GM12878 (cell line): ENCODE measurements around the gene RFFL.

Source experiments
- EZH2 ChIP-seq: IDR thresholded peaks from 2 replicates; pipeline ENCODE4 v1.6.1; 2012; ENCODE audit warnings: low read depth, mild to moderate bottlenecking, control low read depth, inconsistent platforms, low read length, borderline replicate concordance; ENCODE audit not compliant: control insufficient read depth
- MTA2 ChIP-seq: fragments of 450-650 bp; IDR thresholded peaks from 2 replicates; pipeline ENCODE4 v1.6.1; 2016; ENCODE audit warnings: low read depth, mild to moderate bottlenecking, moderate library complexity
- POLR2A ChIP-seq: IDR thresholded peaks from 2 replicates; pipeline ENCODE4 v1.6.1; 2011; ENCODE audit warnings: low read depth, mild to moderate bottlenecking, low read length
- SMAD5 ChIP-seq: IDR thresholded peaks from 2 replicates; pipeline ENCODE4 v1.6.1; 2016; ENCODE audit warnings: antibody characterized with exemption, low read depth
- TF ChIP-seq, protein P1 (sequence below), 3 experiments: IDR thresholded peaks in 2 of 3; conservative IDR thresholded peaks in 1 of 3; 2 replicates each; pipeline ENCODE4 v1.5.1; 2011; ENCODE audit warnings: low read depth in 3 of 3, low read length in 3 of 3, mild to moderate bottlenecking in 3 of 3, control low read depth in 2 of 3, moderate library complexity in 2 of 3, inconsistent platforms in 1 of 3, mixed read lengths in 1 of 3; ENCODE audit not compliant: control insufficient read depth in 2 of 3, insufficient read depth in 1 of 3; ENCODE audit errors: extremely low read depth in 1 of 3

DNA sequence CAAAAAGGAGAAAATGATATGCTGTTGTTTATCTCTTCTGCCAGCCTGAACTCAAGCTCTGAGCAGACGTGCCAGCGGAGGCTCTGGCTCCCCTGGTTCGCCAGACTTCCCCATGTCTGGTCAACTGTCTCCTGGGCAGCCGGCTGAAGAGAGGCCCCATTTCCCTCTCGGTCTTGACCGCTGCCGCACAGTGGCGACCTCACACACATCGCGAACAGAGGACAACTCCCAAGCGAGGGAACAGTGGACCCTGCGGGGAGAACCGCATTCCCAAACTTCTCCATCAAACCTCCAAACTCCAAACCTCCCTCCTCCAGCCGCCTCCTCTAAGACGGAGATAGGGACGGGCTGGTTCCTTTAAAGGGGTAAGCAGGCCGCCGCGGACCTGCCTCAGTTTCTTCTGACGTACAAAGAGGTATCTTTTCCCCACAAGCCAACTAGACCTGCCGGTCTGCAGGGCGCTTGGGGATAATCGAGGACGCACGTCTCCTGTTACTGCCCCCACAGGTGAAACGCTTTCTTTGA is 24.9 kb upstream of the RFFL start:
- peak; percentile 81 for TF ChIP-seq POLR2A
- TF ChIP-seq, protein P1, sequence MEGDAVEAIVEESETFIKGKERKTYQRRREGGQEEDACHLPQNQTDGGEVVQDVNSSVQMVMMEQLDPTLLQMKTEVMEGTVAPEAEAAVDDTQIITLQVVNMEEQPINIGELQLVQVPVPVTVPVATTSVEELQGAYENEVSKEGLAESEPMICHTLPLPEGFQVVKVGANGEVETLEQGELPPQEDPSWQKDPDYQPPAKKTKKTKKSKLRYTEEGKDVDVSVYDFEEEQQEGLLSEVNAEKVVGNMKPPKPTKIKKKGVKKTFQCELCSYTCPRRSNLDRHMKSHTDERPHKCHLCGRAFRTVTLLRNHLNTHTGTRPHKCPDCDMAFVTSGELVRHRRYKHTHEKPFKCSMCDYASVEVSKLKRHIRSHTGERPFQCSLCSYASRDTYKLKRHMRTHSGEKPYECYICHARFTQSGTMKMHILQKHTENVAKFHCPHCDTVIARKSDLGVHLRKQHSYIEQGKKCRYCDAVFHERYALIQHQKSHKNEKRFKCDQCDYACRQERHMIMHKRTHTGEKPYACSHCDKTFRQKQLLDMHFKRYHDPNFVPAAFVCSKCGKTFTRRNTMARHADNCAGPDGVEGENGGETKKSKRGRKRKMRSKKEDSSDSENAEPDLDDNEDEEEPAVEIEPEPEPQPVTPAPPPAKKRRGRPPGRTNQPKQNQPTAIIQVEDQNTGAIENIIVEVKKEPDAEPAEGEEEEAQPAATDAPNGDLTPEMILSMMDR (IDR thresholded peaks at IDR 0.05 in 2 of 3, conservative IDR thresholded peaks at IDR 0.05 in 1 of 3; ENCODE audit: control insufficient read depth in 2 of 3, extremely low read depth in 1 of 3, insufficient read depth in 1 of 3, low read depth in 3 of 3, low read length in 3 of 3), result peak in 2 of 3 experiments; percentile 2 to 26; a peak in 3 of 6 replicates
- TF ChIP-seq MTA2, result peak; percentile 60; the same call in 1 of the 2 replicates
- no peak for TF ChIP-seq EZH2
- TF ChIP-seq SMAD5, result peak; percentile 59; the same call in 1 of the 2 replicates
